Coronary artery (tissue), 2 donors: Measurements from ENCODE around the gene MRC1.

Source experiments
- DNase-seq: peaks from one replicate; pipeline ENCODE4 v3.0.0-alpha.2; 2017; ENCODE audit warnings: low spot score
- H3K27ac ChIP-seq, 2 donors: fragments of 200-600 bp; sonication (generic); one replicate each; pipeline ENCODE4 v1.5.1; 2016 to 2019
- H3K4me3 ChIP-seq: fragments of 200-600 bp; sonication (generic); 2 replicates; pipeline ENCODE4 v1.5.1; 2016; ENCODE audit warnings: mild to moderate bottlenecking, moderate library complexity
- CTCF ChIP-seq: fragments of 200-600 bp; sonication (generic); IDR thresholded peaks from one replicate; pipeline ENCODE4 v1.5.1; 2019; ENCODE audit warnings: antibody characterized with exemption

MRC1 gene

GRCh38 chr10:17912754-17913153 lies 103.6 kb downstream of the MRC1 start:
- no peak for DNase-seq
- Histone ChIP-seq H3K27ac (no peak overlapping the region), H3K4me3 (no peak overlapping the region)
- TF ChIP-seq CTCF: no peak

GRCh38 chr10:17913604-17914003 lies 104.5 kb downstream of the MRC1 start:
- Histone ChIP-seq H3K27ac (no peak overlapping the region), H3K4me3 (no peak overlapping the region)
- TF ChIP-seq CTCF: no peak
- DNase-seq: no peak

- H3K4me3 ChIP-seq: no peak overlapping the region
- H3K27ac ChIP-seq: no peak overlapping the region
- no peak for TF ChIP-seq CTCF
- DNase-seq: no peak
These were observed 105.3 kb downstream of the MRC1 start for GRCh38 chr10:17914169-17915045.

- no peak for DNase-seq
- no peak for TF ChIP-seq CTCF
- Histone ChIP-seq H3K27ac (no peak overlapping the region), H3K4me3 (no peak overlapping the region)
These were observed 106.0 kb downstream of the MRC1 start for GRCh38 chr10:17915181-17915580.

GRCh38 chr10:17918187-17918903 lies 109.2 kb downstream of the MRC1 start:
- no peak overlapping the region for H3K27ac ChIP-seq
- no peak overlapping the region for H3K4me3 ChIP-seq
- no peak for TF ChIP-seq CTCF
- no peak for DNase-seq

- Histone ChIP-seq H3K4me3 (no peak overlapping the region), H3K27ac (no peak overlapping the region)
- TF ChIP-seq CTCF: no peak
- DNase-seq: no peak
These were observed 112.2 kb downstream of the MRC1 start for GRCh38 chr10:17921378-17921777.
